ENCODE results near the gene C6orf62.

DNA sequence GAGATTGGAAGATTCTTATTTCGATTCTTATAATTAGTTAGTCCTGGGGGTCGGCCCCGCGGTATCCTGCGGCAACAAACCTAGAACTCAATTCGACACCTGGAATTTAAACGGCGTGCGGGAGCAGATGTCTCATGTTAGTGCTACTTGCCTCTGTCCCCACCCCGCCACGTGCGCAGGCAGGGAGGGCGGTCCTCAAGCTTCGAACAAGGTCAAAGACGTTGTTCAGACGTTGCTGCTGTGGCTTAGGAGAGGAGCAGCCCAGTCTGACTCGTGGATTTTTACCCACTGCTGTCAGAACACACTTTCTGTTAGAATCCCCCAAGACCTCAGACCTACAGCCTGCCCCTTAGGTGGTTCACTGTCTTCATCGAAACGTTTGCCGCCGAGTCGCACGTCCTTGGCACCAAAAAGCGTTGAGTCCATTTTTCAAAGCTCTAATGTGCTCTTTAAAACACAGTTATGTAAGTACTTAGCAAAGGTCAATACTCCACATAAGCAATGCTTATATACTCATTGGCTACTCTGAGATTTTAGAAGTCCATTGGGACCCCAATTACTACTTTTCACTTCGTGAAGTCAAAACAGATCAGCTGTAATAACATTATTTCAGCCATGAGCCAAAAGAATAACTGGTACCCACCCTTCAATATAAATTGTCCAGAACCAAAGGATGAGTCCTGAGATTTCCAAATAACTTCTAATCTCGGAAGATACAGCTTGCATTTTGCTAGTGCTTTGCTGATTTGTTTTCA, 2.7 kb upstream of the C6orf62 start:
- TF ChIP-seq, protein P1, sequence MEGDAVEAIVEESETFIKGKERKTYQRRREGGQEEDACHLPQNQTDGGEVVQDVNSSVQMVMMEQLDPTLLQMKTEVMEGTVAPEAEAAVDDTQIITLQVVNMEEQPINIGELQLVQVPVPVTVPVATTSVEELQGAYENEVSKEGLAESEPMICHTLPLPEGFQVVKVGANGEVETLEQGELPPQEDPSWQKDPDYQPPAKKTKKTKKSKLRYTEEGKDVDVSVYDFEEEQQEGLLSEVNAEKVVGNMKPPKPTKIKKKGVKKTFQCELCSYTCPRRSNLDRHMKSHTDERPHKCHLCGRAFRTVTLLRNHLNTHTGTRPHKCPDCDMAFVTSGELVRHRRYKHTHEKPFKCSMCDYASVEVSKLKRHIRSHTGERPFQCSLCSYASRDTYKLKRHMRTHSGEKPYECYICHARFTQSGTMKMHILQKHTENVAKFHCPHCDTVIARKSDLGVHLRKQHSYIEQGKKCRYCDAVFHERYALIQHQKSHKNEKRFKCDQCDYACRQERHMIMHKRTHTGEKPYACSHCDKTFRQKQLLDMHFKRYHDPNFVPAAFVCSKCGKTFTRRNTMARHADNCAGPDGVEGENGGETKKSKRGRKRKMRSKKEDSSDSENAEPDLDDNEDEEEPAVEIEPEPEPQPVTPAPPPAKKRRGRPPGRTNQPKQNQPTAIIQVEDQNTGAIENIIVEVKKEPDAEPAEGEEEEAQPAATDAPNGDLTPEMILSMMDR (IDR thresholded peaks at IDR 0.05; ENCODE audit: poor library complexity, severe bottlenecking): no peak
- TF ChIP-seq EP300 (conservative IDR thresholded peaks at IDR 0.05; ENCODE audit: poor library complexity, severe bottlenecking) (no peak), EZH2 (IDR thresholded peaks at IDR 0.05; ENCODE audit: borderline replicate concordance, insufficient read depth, low read length, poor library complexity, severe bottlenecking) (no peak), POLR2AphosphoS5 (IDR thresholded peaks at IDR 0.05) (peak; percentile 69), RAD21 (conservative IDR thresholded peaks at IDR 0.05) (no peak), MXI1 (conservative IDR thresholded peaks at IDR 0.05; ENCODE audit: poor library complexity, severe bottlenecking) (peak; percentile 99)
- TF ChIP-seq, protein P2, sequence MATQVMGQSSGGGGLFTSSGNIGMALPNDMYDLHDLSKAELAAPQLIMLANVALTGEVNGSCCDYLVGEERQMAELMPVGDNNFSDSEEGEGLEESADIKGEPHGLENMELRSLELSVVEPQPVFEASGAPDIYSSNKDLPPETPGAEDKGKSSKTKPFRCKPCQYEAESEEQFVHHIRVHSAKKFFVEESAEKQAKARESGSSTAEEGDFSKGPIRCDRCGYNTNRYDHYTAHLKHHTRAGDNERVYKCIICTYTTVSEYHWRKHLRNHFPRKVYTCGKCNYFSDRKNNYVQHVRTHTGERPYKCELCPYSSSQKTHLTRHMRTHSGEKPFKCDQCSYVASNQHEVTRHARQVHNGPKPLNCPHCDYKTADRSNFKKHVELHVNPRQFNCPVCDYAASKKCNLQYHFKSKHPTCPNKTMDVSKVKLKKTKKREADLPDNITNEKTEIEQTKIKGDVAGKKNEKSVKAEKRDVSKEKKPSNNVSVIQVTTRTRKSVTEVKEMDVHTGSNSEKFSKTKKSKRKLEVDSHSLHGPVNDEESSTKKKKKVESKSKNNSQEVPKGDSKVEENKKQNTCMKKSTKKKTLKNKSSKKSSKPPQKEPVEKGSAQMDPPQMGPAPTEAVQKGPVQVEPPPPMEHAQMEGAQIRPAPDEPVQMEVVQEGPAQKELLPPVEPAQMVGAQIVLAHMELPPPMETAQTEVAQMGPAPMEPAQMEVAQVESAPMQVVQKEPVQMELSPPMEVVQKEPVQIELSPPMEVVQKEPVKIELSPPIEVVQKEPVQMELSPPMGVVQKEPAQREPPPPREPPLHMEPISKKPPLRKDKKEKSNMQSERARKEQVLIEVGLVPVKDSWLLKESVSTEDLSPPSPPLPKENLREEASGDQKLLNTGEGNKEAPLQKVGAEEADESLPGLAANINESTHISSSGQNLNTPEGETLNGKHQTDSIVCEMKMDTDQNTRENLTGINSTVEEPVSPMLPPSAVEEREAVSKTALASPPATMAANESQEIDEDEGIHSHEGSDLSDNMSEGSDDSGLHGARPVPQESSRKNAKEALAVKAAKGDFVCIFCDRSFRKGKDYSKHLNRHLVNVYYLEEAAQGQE (IDR thresholded peaks at IDR 0.05; ENCODE audit: borderline replicate concordance): no peak
